H54 (cell line): ENCODE measurements around the gene PRELID3B.
"Not testable (repeated sequence)": the region's sequence is repeated elsewhere in the genome, so short reads cannot be mapped to it uniquely, and the experiment has no call there.

ENCODE experiments used
- DNase-seq: peaks from one replicate; pipeline ENCODE4 v3.0.0; 2011; ENCODE audit warnings: low spot score, mixed read lengths; ENCODE audit not compliant: insufficient read length
- FAIRE-seq: peaks from 3 replicates; lab custom pipeline; 2011; peaks lifted over from hg19 to GRCh38; lab: Jason Lieb, UNC
- POLR2A ChIP-seq: IDR thresholded peaks from 2 replicates; pipeline ENCODE4 v1.6.1; 2011; ENCODE audit warnings: low read depth, mild to moderate bottlenecking, low read length

Gene PRELID3B

GRCh38 chr20:59042796-59043631, 428 bp upstream of the PRELID3B start:
- FAIRE-seq: no peak
- 0 out of 2 replicates have a peak, but pooled peaks have one; percentile 33 for TF ChIP-seq POLR2A
- DNase-seq: peak; percentile 94

GRCh38 chr20:59041487-59041886, 1.1 kb downstream of the PRELID3B start:
- not testable (repeated sequence) for DNase-seq, FAIRE-seq

GRCh38 chr20:59040667-59041066, 1.9 kb downstream of the PRELID3B start:
- no peak for FAIRE-seq
- DNase-seq: no peak
- no peak for TF ChIP-seq POLR2A

- no peak for TF ChIP-seq POLR2A
- no peak for DNase-seq
- FAIRE-seq: no peak
Measured at GRCh38 chr20:59039233-59039632, 3.4 kb downstream of the PRELID3B start.

GRCh38 chr20:59037386-59037785, 5.2 kb downstream of the PRELID3B start:
- DNase-seq (no peak), FAIRE-seq (no peak)
- TF ChIP-seq POLR2A: no peak

GRCh38 chr20:59035381-59035780, 7.2 kb downstream of the PRELID3B start:
- FAIRE-seq (no peak), DNase-seq (no peak)
- TF ChIP-seq POLR2A: no peak

- FAIRE-seq: no peak
- TF ChIP-seq POLR2A: no peak
- DNase-seq: no peak
Measured at GRCh38 chr20:59033616-59034165, 8.9 kb downstream of the PRELID3B start.

GRCh38 chr20:59033093-59033492, 9.5 kb downstream of the PRELID3B start:
- TF ChIP-seq POLR2A: no peak
- DNase-seq (no peak), FAIRE-seq (no peak)

GRCh38 chr20:59032713-59033059, 9.9 kb downstream of the PRELID3B start:
- no peak for TF ChIP-seq POLR2A
- DNase-seq: peak; percentile 37
- no peak for FAIRE-seq

- DNase-seq: peak; percentile 87
- no peak for FAIRE-seq
- TF ChIP-seq POLR2A: peak; percentile 86
Measured at GRCh38 chr20:59032023-59032712, 10.4 kb downstream of the PRELID3B start, which contains the start of gene ATP5F1E. ATP5F1E (minus strand) TSS chr20:59032335; CDS start chr20:59032251, 84 bp downstream.

GRCh38 chr20:59031564-59032022, 11.0 kb downstream of the PRELID3B start:
- FAIRE-seq (no peak), DNase-seq (no peak)
- no peak for TF ChIP-seq POLR2A

- no peak for FAIRE-seq
- TF ChIP-seq POLR2A: no peak
- no peak for DNase-seq
Measured at GRCh38 chr20:59030911-59031563, 11.5 kb downstream of the PRELID3B start.

GRCh38 chr20:59028812-59029211, 13.8 kb downstream of the PRELID3B start:
- no peak for DNase-seq
- FAIRE-seq: no peak
- TF ChIP-seq POLR2A: no peak
